HG02981 (cell line): ENCODE results near the gene RND2.
"Not testable (repeated sequence)": the region's sequence is repeated elsewhere in the genome, so short reads cannot be mapped to it uniquely, and the experiment has no call there.

Source experiments
- ATAC-seq: cut with Tn5 transposase; IDR thresholded peaks from one replicate; pipeline ENCODE4 v1.9.1; 2021; ENCODE audit warnings: mild to moderate bottlenecking, moderate library complexity; ENCODE audit not compliant: unreplicated experiment

RND2 gene

DNA sequence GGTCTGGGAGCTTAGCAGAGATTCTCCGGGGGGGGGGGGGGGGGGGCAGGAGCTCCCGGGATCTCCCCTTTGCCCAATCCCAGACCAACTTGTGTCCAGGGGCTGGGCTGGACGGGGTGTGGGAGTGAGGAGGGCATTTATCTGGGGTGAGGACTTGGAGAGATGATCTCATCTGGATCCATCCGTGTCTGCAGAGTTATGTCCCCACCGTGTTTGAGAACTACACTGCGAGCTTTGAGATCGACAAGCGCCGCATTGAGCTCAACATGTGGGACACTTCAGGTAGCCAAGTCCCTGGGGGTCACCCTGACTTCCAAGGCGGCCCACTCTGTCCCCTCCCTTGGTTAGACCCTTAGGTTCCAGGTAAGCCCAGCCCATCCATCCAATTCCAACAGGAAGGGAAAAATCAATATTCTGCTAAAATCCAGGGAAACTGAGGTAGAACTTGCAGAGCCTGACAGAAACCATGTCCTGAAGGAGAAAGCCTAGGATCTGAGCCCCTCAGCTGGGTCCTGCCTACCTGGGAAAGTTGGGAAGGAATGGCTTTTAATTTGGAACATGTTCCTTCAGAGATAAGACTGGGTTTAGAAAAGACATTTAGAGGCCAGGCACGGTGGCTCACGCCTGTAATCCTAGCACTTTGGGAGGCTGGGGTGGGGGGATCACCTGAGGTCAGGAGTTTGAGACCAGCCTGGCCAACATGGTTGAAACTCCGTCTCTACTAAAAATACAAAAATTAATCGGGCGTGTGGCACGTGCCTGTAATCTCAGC, 921 bp downstream of the RND2 start:
- no peak for ATAC-seq

DNA sequence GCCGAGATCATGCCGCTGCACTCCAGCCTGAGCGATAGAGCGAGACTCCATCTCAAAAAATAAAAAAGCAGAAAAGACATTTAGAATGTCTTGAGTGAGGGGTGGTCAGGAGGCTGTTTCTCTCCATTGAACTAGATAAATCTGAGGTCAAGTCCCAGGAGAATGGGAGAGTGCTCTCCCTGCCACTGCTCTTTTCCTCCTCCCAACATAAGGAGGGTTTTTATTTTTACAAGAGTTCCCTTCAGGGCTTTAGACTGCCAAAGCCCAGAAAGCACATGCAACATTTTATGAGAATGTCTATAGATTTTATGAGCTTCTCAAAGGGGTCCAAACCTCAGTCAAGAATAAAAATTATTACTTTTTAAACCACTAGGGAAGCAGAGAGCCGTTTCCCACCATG, 1.6 kb downstream of the RND2 start:
- no peak for ATAC-seq

DNA sequence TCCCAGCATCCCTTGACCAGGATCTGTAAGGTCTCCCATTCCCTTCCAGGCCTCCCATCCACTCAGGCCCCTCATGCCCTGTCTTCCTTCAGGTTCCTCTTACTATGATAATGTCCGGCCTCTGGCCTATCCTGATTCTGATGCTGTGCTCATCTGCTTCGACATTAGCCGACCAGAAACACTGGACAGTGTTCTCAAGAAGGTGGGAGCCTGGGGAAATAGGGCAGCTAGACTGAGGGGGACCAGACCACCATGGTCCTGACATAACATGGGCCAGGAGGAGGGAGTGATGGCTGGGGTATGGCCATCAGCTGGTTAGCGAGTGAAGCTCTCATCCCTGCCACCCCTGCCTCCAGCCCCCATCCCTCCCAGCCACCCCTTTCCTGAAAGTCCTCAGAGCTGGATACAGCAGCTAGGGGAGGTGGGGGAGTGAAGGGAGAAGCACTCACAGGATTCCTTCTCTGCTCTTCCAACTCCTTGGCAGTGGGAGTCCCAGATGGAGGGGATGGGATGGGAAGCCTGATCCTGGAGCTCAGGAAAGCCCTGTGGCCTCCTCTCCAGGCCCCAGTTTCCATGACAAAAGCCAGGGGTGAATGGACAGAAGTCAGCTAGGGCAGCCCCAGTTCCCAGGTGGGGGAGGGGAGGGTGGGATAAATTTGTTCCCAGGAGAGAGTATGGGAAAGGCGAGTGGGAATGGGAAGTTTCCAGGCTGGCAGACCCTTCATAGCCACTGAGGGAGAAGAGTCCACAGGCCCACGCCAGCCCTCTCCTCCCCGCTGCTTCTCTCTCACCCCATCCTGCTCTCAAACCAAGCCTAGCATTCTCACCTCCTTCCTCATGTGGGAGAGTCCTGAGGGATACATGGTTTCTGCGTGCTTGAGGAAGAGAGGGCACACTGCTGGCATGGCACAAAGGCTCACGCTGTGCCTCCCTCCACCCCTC, 2.3 kb downstream of the RND2 start:
- no peak for ATAC-seq

GRCh38 chr17:43028221-43028861, 3.3 kb downstream of the RND2 start:
- no peak for ATAC-seq

DNA sequence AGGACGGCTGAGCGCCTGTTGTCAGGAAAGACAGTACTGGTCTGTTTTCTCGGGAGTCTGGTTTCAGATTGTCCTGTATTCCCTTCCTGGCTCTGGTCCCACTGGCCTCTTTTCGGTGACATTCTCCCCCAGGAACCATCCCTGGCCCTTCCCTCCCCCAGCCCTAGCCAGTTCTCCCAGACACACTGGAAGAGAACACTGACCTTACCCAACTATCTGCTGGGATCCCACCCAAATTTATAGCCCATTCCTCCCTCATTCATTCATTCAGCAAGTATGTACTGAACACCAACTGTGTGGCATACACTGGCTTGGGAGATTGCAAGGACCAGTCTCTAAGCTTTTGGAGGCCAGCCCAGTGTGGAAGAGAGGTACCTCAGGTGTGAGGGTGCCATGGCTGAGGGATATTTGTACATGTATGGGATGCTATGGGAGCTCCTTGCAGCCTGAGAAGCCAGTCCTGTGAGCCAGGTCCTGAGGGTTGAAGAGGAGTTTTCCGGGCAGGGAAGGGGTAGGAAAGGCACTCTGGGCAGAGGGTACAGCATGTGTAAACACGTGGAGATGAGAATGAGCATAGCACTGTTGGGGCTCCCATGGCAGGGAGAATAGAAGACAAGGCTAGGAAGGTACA, 5.2 kb downstream of the RND2 start:
- ATAC-seq = no peak

DNA sequence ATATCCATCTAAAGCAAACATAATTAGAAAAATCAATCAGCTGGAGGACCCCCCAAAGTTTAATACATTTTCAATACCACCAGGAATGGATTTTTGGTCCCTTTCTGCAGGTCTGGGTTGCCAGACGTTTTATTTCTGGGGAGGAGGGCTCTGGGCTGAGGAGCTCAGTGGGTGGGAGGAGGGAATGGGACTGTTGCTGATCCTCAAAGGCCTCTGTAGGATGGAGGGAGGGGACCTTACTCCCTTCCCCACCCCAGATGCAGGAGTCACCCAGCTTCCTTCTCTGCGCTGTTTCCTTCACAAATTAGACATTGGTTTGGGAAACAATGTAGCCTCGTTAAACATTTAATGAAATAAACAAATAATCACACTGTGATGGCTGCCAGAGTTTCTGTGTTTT, 6.6 kb downstream of the RND2 start:
- ATAC-seq = no peak

- no peak for ATAC-seq
These were observed 9.2 kb downstream of the RND2 start for GRCh38 chr17:43033948-43034881.

GRCh38 chr17:43034894-43035293, 9.9 kb downstream of the RND2 start:
- ATAC-seq = no peak

DNA sequence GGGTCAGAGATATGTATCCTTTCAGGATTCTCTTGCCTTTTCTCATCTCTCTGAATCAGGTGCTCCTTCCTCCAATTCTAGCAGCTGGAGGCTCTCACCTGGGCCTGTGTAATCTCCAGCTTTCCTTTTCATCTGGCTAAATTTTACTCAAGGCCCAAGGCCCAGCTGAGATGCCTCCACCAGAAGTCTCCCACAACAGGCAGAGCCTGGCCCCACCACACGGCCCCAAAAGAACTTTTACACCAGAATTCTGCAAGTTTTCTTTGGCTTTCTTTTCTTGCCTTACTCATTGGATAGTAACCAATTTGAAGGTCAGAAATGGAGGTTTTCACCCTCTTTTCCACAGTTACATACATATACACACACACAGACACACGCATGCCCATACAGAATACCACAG, 14.6 kb downstream of the RND2 start:
- no peak for ATAC-seq

DNA sequence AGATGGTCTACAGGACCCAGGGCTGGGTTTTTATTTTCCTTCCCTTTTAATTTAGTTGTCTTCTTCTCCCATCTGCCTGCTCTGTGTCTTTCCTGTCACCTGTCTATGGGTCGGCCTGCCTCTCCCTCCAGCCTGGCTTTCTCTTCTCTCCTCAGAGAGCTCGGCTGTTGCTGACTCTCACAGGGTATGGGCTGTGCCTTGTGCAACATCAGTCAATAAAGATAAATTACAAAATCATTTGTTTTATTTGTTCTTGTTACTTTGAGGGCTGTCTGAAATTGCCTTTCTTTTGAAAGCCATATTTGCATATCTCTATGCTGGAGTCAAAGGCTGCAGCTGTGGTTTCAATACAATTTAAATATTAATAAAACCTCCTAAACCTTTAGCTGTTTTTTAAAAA, 15.6 kb downstream of the RND2 start:
- ATAC-seq = no peak

- no peak for ATAC-seq
These were observed 17.1 kb downstream of the RND2 start for GRCh38 chr17:43042025-43042628.

DNA sequence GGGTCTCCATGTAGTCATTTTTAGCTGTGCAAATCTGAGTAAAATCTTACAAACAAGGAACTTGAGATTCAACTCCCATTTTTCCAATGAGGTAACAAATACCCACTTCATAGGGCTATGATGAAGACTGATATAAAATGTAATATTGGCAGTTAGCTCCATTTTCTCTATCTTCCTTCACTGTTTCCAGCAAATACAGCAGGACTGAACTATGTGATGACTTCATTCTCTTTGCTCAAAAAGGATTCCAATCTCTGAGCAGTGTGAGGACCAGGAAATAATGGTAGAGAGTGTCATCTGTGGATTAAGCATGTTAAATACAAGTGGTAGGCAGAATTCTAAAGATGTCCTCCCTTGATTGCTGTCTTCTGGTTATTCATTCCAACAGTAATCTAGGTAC, 18.3 kb downstream of the RND2 start:
- ATAC-seq = no peak

GRCh38 chr17:43044024-43044423, 19.0 kb downstream of the RND2 start:
- ATAC-seq = no peak

GRCh38 chr17:43051969-43052368, 26.9 kb downstream of the RND2 start:
- no peak for ATAC-seq

- not testable (repeated sequence) for ATAC-seq
These were observed 28.0 kb downstream of the RND2 start for GRCh38 chr17:43053008-43053407.

DNA sequence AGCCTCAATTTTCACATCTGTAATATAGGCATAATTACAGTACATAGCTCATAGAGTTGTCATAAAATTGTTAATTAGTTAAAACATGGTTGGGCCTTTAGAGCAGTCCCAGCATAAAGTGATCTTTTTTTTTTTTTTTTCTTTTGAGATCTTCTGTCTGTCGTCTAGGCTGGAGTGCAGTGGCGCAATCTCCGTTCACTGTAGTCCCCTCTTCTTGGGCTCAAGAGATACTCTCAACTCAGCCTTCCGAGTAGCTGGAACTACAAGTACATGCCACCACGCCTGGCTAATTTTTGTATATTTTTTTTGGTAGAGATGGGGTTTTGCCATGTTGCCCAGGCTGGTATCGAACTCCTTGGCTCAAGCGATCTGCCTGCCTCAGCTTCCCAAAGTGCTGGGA, 31.0 kb downstream of the RND2 start:
- ATAC-seq = no peak

DNA sequence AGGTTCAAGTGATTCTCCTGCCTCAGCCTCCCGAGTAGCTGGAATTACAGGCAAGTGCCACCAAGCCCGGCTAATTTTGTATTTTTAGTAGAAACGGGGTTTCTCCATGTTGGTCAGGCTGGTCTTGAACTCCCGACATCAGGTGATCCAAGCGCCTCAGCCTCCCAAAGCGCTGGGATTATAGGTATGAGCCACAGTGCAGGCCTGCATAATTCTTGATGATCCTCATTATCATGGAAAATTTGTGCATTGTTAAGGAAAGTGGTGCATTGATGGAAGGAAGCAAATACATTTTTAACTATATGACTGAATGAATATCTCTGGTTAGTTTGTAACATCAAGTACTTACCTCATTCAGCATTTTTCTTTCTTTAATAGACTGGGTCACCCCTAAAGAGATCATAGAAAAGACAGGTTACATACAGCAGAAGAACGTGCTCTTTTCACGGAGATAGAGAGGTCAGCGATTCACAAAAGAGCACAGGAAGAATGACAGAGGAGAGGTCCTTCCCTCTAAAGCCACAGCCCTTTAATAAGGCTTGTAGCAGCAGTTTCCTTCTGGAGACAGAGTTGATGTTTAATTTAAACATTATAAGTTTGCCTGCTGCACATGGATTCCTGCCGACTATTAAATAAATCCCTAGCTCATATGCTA, 38.1 kb downstream of the RND2 start:
- ATAC-seq = no peak

- ATAC-seq = no peak
These were observed 43.7 kb downstream of the RND2 start for GRCh38 chr17:43068570-43069367.
